ENCODE data around the gene ARSJ. TPM values are rescaled to one million over a fixed set of nuclear protein-coding genes. Genes with fewer than 3 reads are reported as not detected.

The ARSJ gene
- total and polyA plus RNA-seq, 2 donors: 5.5 to 20.6 TPM

DNA sequence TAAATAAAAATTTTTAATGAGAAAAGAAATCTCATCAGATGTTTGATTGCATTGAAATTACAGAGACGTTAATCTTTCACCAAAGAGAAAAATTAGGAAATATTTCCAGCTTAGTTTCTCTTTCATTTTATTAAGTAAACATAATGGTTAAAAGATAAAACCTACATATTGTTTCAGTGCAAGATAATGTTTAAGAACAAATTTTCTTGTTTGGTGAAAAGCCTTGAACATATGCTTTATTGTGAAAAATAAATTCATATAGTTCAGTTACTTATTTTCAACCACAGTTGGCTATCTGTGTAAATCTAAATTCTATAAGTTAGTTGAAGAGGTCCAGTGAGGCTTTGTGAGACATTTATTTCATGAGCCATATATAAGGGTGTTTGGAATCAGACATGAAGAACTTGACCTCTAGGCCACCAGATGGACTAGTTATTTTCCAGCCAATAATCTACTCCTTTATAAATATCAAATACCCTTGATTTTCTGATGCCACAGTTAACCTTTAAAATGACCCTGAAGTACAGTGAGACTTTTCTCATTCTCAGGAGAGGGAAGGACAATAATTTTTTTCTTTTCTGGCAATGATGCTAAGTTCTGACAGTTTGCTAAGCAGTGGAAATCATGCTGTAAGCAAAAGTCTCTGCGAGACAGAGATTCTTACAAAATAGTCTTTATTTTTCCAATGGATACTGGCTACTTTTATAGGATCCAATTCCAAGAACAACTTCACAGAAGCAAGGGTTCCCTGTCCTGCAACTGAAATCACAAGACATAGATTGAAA, 2.5 kb downstream of the ARSJ start:
- DNase-seq (ENCODE audit: extremely low spot score): no peak
- 22% methylated on average over 2 of the region's 2 CpGs for WGBS
- H3K27ac ChIP-seq (ENCODE audit: low read depth): peak overlapping the region; percentile 50
- peak overlapping the region; percentile 14 for H3K4me3 ChIP-seq (ENCODE audit: low read depth, low read length)
- H3K36me3 ChIP-seq (ENCODE audit: insufficient read depth): no peaks in the 10 kb centered on the region
- no peaks in the 10 kb centered on the region for H3K4me1 ChIP-seq (ENCODE audit: insufficient read depth)

DNA sequence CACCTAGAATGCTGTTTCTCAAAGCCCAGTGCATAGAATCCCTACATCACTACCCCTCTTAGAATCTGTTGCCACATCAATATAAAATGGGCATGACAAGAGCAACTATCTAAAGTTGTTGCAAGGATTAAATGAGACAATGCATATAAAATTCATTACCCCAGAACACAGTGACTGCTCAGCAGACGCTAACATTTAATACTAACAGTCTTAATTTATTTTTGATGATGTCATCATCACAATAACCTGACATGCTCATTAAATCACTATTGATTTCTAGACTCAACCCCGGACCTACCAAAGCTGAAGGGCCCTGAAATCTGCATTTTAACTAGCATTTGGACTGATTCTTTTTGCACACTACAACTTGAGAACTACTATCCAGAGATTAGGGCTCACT, 3.9 kb downstream of the ARSJ start:
- Histone ChIP-seq H3K4me3 (ENCODE audit: low read depth, low read length) (no peak overlapping the region), H3K27ac (ENCODE audit: low read depth) (no peak overlapping the region), H3K4me1 (ENCODE audit: insufficient read depth) (no peaks in the 10 kb centered on the region), H3K36me3 (ENCODE audit: insufficient read depth) (no peaks in the 10 kb centered on the region)
- WGBS: 75% methylated on average over 2 of the region's 2 CpGs
- DNase-seq (ENCODE audit: extremely low spot score): no peak

DNA sequence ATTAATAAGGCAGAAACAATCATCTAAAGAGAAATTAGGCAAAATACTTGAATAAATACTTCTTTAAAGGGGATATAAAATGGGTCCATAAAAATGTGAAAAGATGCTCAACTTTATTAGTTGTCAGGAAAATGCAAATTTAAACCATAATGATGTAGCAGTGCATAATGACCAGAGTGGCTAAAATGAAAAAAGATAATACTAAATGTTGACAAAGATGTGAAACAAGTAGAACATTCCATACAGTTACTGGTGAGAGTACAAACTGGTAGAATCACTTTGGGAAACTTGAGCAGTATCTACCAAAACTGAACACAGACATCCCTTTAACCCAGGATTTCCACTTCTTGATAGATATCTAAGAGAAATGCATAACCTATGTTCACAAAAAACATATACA, 5.0 kb downstream of the ARSJ start:
- H3K4me1 ChIP-seq (ENCODE audit: insufficient read depth): no peaks in the 10 kb centered on the region

DNA sequence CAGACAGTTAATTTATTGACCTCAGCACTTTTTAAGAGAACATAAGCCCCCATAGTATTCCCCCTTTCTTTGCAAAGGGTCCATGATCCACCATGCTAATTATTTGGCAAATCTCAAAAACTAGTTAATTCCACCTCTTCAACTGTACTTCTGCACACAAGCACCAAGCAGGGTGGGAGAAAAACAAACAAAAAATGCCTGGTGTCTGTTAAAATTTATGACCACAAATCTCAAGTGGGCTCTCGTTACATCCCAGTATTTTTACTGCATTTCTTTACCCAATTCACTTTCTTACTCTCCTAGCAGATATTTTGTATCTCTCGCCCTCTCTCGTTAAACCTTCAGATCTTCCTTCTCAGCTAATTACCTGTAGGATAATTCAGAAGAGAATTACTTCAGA, 6.1 kb downstream of the ARSJ start:
- H3K4me1 ChIP-seq (ENCODE audit: insufficient read depth): no peaks in the 10 kb centered on the region
- H3K27ac ChIP-seq (ENCODE audit: low read depth): no peak overlapping the region
- H3K4me3 ChIP-seq (ENCODE audit: low read depth, low read length): no peak overlapping the region
- WGBS: 82% methylated on average over 3 of the region's 3 CpGs
- no peaks in the 10 kb centered on the region for H3K36me3 ChIP-seq (ENCODE audit: insufficient read depth)
- DNase-seq (ENCODE audit: extremely low spot score): no peak

More for the DNA sequence above, 5.0 kb downstream of the ARSJ start:
- Histone ChIP-seq H3K36me3 (ENCODE audit: insufficient read depth) (no peaks in the 10 kb centered on the region), H3K4me3 (ENCODE audit: low read depth, low read length) (no peak overlapping the region), H3K27ac (ENCODE audit: low read depth) (no peak overlapping the region)
- no peak for DNase-seq (ENCODE audit: extremely low spot score)

DNA sequence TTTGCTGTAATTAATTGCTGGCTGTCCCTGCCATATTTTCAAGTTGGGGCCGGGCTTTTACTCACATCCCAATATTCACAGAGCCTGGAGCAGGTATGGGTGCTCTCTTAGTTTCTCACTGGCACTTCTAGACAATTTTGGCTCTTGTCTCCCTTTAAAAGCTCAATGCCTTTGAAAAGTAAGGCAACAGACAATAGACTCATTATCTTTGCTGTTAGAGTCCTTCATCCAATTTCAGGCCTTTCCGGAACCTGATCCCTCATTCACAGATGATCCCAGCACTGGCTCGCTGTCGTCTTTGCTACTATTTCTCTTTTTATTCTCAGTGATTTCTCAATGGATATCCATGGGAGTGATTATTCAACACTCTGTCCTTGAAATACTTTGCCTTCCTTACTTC, 6.7 kb downstream of the ARSJ start:
- DNase-seq (ENCODE audit: extremely low spot score): no peak
- no peak overlapping the region for H3K27ac ChIP-seq (ENCODE audit: low read depth)
- WGBS: 92% methylated on average over 4 of the region's 4 CpGs
- H3K36me3 ChIP-seq (ENCODE audit: insufficient read depth): no peaks in the 10 kb centered on the region
- H3K4me1 ChIP-seq (ENCODE audit: insufficient read depth): no peaks in the 10 kb centered on the region
- no peak overlapping the region for H3K4me3 ChIP-seq (ENCODE audit: low read depth, low read length)

DNA sequence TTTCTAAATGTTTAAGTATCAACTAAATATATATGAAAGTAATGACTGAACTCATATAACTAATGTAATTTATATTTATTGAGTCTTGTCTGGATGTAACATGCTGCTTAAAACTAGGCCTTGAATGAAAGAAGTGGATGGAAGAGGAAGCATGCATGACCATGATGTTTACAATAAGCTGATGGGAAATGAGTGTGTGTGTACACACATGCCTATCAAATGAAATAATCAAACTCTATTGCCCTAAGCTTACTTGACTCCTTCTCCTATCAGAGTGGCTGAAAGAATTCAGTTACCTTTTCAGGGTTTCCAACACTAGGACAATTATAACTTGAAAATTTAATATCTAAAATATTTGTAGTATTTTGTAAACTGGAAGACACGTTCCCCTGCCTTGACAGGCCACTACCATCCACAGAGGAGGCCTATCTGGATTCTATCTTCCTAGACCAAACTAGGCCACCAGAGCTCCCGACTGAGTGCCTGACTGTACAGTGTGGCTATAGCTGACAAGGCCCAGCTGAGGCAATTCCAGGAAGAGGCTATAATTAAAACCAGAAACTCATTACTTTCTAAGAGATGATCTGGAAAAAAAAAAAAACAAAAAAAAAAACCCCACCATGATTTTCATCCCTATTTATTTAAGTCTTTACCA, 7.6 kb downstream of the ARSJ start:
- Histone ChIP-seq H3K4me3 (ENCODE audit: low read depth, low read length) (no peak overlapping the region), H3K4me1 (ENCODE audit: insufficient read depth) (no peaks in the 10 kb centered on the region), H3K27ac (ENCODE audit: low read depth) (no peak overlapping the region), H3K36me3 (ENCODE audit: insufficient read depth) (no peaks in the 10 kb centered on the region)
- DNase-seq (ENCODE audit: extremely low spot score): no peak
- 44% methylated on average over 2 of the region's 2 CpGs for WGBS

DNA sequence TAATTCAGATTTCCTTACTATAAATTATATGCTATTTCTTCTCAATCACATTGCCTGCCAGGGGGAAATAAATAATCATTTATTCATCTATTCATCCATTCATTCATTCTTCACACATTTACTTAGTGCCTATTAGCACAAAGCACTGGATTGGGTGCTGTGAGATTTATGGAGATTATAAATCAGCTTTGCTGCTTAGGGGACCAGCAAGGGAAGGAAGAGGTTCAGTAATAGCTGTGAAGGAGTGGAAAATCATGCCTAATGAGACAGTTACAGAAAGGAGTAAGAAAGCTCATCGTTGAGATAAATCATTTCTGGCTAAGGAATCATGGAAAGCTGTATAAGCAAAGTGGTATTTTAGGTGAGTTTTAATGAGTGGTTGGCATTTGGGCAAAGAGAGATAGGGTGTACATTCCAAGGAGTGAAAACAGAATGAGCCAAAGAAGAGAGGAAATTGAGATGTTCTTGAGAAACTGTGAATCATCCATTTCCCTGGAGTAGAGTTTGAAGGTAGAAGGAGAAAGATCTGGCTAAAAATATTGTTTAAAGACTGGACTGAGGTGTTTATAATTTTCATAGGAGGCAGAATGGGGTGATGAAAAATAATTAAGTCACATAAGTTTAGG, 9.6 kb downstream of the ARSJ start:
- no peak overlapping the region for H3K27ac ChIP-seq (ENCODE audit: low read depth)
- H3K4me3 ChIP-seq (ENCODE audit: low read depth, low read length): no peak overlapping the region
- H3K36me3 ChIP-seq (ENCODE audit: insufficient read depth): no peaks in the 10 kb centered on the region
- DNase-seq (ENCODE audit: extremely low spot score): no peak
- H3K4me1 ChIP-seq (ENCODE audit: insufficient read depth): no peaks in the 10 kb centered on the region
- WGBS: 89% methylated on average over 1 of the region's 1 CpG

DNA sequence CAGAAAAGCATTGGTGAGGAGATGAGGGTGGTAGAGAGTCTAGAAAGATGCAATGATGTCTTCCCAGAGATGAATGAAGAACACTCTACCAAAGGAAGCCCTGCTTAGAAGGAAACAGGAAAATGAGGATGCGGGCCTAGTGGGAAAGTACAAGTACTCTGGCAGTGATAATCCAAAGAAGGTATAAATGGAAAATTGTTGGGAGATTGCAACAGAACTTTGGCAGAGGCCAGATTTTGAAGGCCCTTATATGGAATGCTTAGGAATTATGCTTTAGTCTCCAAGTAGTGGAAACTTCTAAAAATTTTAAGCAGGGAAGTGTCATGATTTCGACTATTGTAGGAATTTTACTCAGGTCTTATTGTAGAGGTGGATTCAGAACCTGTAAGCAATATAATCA, 11.0 kb downstream of the ARSJ start:
- Histone ChIP-seq H3K27ac (ENCODE audit: low read depth) (no peak overlapping the region), H3K4me1 (ENCODE audit: insufficient read depth) (no peaks in the 10 kb centered on the region), H3K36me3 (ENCODE audit: insufficient read depth) (no peaks in the 10 kb centered on the region), H3K4me3 (ENCODE audit: low read depth, low read length) (no peak overlapping the region)
- no peak for DNase-seq (ENCODE audit: extremely low spot score)
- 88% methylated on average over 2 of the region's 2 CpGs for WGBS

DNA sequence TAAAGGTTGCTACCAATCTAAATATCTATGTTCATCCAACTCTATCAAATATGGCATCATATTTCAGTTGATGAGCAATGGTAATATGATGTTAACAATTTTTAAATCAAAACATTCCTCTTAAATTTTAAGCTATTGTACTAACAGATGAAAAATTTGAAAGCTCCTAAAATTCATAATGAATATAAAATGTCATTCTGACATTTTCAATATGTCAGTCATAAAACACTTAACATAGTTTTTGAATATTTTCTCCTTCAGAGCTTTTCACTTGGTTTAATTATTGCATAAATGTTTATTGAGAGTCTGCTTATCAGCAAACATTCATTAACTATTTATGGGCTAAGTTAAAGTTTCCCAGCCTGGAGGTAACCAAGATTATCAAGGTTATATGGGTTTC, 11.8 kb downstream of the ARSJ start:
- Histone ChIP-seq H3K36me3 (ENCODE audit: insufficient read depth) (no peaks in the 10 kb centered on the region), H3K27ac (ENCODE audit: low read depth) (no peak overlapping the region), H3K4me1 (ENCODE audit: insufficient read depth) (no peaks in the 10 kb centered on the region), H3K4me3 (ENCODE audit: low read depth, low read length) (no peak overlapping the region)
- no peak for DNase-seq (ENCODE audit: extremely low spot score)

DNA sequence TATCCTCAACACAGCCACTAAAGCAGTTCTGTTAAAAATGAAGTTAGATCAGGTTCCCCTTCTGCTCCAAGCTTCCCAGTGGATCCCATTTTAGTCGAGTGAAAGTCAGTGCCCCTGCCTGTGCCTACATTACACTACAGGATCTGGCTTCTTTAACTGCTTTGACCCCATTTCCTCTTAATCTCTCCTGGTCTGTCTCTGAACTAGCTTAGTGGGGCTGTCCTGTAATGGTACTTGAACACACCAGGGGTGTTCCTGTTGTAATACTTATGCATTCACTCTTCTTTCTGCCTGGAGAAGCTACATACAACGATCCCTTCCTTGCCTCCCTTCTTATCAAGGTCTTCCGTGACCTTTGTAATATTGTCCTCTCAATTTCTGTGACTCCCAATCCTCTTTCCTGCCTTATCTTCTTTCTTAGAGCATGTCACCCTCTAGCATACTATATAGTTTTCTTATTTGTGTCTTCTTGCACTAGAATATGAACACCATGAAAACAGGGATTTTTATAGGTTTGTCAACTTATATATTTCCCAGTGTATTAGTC, 16.7 kb downstream of the ARSJ start:
- Histone ChIP-seq H3K4me3 (ENCODE audit: low read depth, low read length) (no peak overlapping the region), H3K4me1 (ENCODE audit: insufficient read depth) (no peaks in the 10 kb centered on the region), H3K36me3 (ENCODE audit: insufficient read depth) (no peaks in the 10 kb centered on the region), H3K27ac (ENCODE audit: low read depth) (no peak overlapping the region)
- no peak for DNase-seq (ENCODE audit: extremely low spot score)
- 75% methylated on average over 3 of the region's 3 CpGs for WGBS

DNA sequence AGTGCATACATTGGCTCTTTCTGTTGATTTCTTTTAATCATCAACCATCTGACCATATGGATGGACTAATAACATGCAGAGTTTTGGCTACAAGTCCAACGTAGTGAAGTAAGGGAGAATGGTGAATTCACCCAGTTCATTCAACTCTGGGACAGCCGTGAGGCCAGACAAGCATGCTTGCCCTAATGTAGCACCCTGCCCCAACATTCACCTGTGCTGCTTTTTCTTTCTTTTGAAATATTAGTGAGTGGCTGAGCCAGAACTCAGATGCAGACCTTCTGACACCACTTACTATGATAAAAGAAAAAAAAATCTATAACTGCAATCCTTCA, 17.5 kb downstream of the ARSJ start:
- H3K36me3 ChIP-seq (ENCODE audit: insufficient read depth): no peaks in the 10 kb centered on the region
- no peak overlapping the region for H3K27ac ChIP-seq (ENCODE audit: low read depth)
- no peak for DNase-seq (ENCODE audit: extremely low spot score)
- H3K4me3 ChIP-seq (ENCODE audit: low read depth, low read length): no peak overlapping the region
- 71% methylated on average over 2 of the region's 2 CpGs for WGBS
- H3K4me1 ChIP-seq (ENCODE audit: insufficient read depth): no peaks in the 10 kb centered on the region

DNA sequence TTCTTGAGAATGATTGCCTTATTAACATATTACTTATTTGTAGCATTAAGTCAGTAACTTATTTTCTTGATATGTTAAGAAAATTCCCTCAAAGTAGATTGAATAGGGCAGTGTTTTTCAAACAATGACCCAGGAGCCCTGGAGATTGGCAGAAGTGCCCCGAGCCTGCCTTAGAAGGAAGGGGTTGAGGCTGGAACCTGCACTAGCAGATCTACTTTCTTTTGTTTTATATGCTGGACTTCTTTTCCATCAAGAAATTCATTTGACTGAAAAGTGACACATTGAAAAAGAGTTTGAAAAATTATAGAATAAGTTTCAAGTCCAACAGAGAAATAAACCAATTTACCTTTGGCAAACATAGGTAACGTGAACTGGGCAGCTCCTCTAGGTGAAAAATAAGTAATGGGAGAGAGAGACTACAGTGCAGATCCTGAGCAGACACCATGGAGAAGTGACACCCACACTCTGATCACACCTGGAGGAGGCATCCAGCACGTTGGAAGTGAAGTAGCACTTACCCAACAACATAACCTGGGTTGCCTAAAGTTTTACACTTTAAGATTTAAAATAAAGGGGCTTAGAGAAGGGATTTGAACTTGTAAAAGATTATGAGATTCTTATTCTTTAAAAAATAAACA, 18.6 kb downstream of the ARSJ start:
- Histone ChIP-seq H3K4me3 (ENCODE audit: low read depth, low read length) (no peak overlapping the region), H3K4me1 (ENCODE audit: insufficient read depth) (no peaks in the 10 kb centered on the region), H3K27ac (ENCODE audit: low read depth) (no peak overlapping the region), H3K36me3 (ENCODE audit: insufficient read depth) (no peaks in the 10 kb centered on the region)
- WGBS: 66% methylated on average over 3 of the region's 3 CpGs
- no peak for DNase-seq (ENCODE audit: extremely low spot score)

DNA sequence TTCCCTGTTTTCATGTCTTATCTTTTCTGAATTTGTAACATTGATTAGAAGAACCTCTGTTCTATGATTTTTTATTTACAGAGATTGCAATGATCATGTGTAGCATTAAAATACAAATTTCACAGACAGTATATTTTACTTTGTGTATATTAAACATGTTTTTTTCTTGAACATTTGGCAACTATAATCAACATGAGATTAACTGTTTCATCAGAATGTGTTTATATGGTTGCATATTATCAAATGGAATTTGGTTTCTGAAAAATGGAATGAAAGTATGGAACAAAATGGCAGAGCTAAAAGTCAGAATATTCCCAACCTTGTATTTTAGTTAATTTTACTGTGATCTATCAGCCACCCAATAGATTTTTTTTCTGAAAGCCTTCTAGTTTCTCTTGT, 19.9 kb downstream of the ARSJ start:
- no peaks in the 10 kb centered on the region for H3K36me3 ChIP-seq (ENCODE audit: insufficient read depth)
- no peak overlapping the region for H3K4me3 ChIP-seq (ENCODE audit: low read depth, low read length)
- DNase-seq (ENCODE audit: extremely low spot score): no peak
- no peaks in the 10 kb centered on the region for H3K4me1 ChIP-seq (ENCODE audit: insufficient read depth)
- no peak overlapping the region for H3K27ac ChIP-seq (ENCODE audit: low read depth)
